H1 (cell line): ENCODE measurements around the gene CMYA5. TPM values are rescaled to one million over a fixed set of nuclear protein-coding genes. Genes with fewer than 3 reads are reported as not detected.

Source experiments
- CTCF ChIA-PET: fragments of 300-600 bp; sonication (Branson Sonifier 250); formaldehyde crosslinking; loops from one replicate; lab custom pipeline; 2021; ENCODE audit not compliant: partially characterized antibody; lab: Charles Lee
- POLR2A ChIA-PET: fragments of 300-600 bp; sonication (Branson Sonifier 250); formaldehyde crosslinking; loops from one replicate; lab custom pipeline; 2021; ENCODE audit warnings: inconsistent platforms; ENCODE audit not compliant: partially characterized antibody; lab: Charles Lee
- DNase-seq, 2 experiments: peaks; one replicate each; pipeline versions ENCODE4 v3.0.0 to v3.0.0-alpha.2; 2010 to 2022; ENCODE audit warnings: low spot score in 2 of 2, low read depth in 1 of 2, mixed read lengths in 1 of 2
- FAIRE-seq: peaks from 2 replicates; lab custom pipeline; 2011; peaks lifted over from hg19 to GRCh38; lab: Jason Lieb, UNC
- H2AFZ ChIP-seq: 2 replicates; pipeline ENCODE4 v1.8.1; 2012; ENCODE audit warnings: low read length, inconsistent platforms
- H2AK5ac ChIP-seq: 2 replicates; pipeline ENCODE4 v1.6.1; 2013; ENCODE audit warnings: low read depth, low read length
- H2BK120ac ChIP-seq: replicated peaks from 2 replicates; pipeline ENCODE3; 2013; ENCODE audit warnings: low read depth, low read length, inconsistent platforms
- H2BK12ac ChIP-seq: 2 replicates; pipeline ENCODE4 v1.6.1; 2013; ENCODE audit warnings: low read depth, low read length
- H2BK15ac ChIP-seq: 2 replicates; pipeline ENCODE4 v1.6.1; 2013; ENCODE audit warnings: low read length
- H2BK20ac ChIP-seq: 2 replicates; pipeline ENCODE4 v1.6.1; 2013; ENCODE audit warnings: low read length
- H2BK5ac ChIP-seq: 2 replicates; pipeline ENCODE4 v1.6.1; 2013; ENCODE audit warnings: low read depth, low read length
- H3K14ac ChIP-seq: 2 replicates; pipeline ENCODE4 v1.6.1; 2013; ENCODE audit warnings: inconsistent platforms; ENCODE audit not compliant: insufficient read length
- H3K18ac ChIP-seq: 2 replicates; pipeline ENCODE4 v1.6.1; 2013; ENCODE audit warnings: low read length; ENCODE audit errors: extremely low read depth
- H3K23ac ChIP-seq: 2 replicates; pipeline ENCODE4 v1.6.1; 2013; ENCODE audit warnings: inconsistent platforms; ENCODE audit not compliant: insufficient read length
- H3K23me2 ChIP-seq: 2 replicates; pipeline ENCODE4 v1.6.1; 2013; ENCODE audit warnings: low read depth, low read length
- H3K27ac ChIP-seq: 2 replicates; pipeline ENCODE4 v1.6.1; 2011; ENCODE audit warnings: low read depth, low read length, inconsistent platforms
- H3K27me3 ChIP-seq, 4 experiments: replicated peaks in 1 of 4; 1 replicate in 1 of 4; 2 replicates in 3 of 4; pipeline versions ENCODE4 v1.6.1 to v1.8.1; 2011 to 2013; ENCODE audit warnings: low read length in 3 of 4, mild to moderate bottlenecking in 3 of 4, inconsistent platforms in 2 of 4, mixed read lengths in 2 of 4, moderate library complexity in 1 of 4; ENCODE audit not compliant: control insufficient read depth in 3 of 4, insufficient read depth in 3 of 4; ENCODE audit errors: extremely low read depth in 1 of 4
- H3K36me3 ChIP-seq, 4 experiments: 2 replicates each; pipeline versions ENCODE4 v1.6.1 to v1.8.1; 2011 to 2013; ENCODE audit warnings: mild to moderate bottlenecking in 4 of 4, low read length in 3 of 4, moderate library complexity in 2 of 4, control low read depth in 1 of 4, inconsistent platforms in 1 of 4; ENCODE audit not compliant: insufficient read depth in 4 of 4, control insufficient read depth in 2 of 4
- H3K4ac ChIP-seq: replicated peaks from 2 replicates; pipeline ENCODE3; 2013; ENCODE audit warnings: low read length, low read depth, mixed read lengths, inconsistent platforms; ENCODE audit not compliant: insufficient read length
- H3K4me1 ChIP-seq, 4 experiments: replicated peaks in 1 of 4; 1 replicate in 1 of 4; 2 replicates in 3 of 4; pipeline versions ENCODE4 v1.6.1 to v1.8.1; 2011 to 2013; ENCODE audit warnings: low read length in 3 of 4, inconsistent platforms in 2 of 4, mixed read lengths in 1 of 4; ENCODE audit not compliant: insufficient read depth in 4 of 4, control insufficient read depth in 3 of 4
- H3K4me2 ChIP-seq, 2 experiments: 2 replicates each; pipeline versions ENCODE4 v1.6.1 to v1.8.1; 2011 to 2013; ENCODE audit warnings: low read depth in 2 of 2, low read length in 2 of 2, control low read depth in 1 of 2, inconsistent platforms in 1 of 2, mild to moderate bottlenecking in 1 of 2; ENCODE audit not compliant: insufficient read depth in 1 of 2
- H3K4me3 ChIP-seq, 4 experiments: fragments of 200-600, 300-600 bp in 1 of 4; sonication (generic), shearing (Covaris generic), sonication (Bioruptor Twin) in 1 of 4; 2 replicates each; pipeline versions ENCODE4 v1.5.1 to v1.8.1; 2011 to 2016; ENCODE audit warnings: low read length in 4 of 4, low read depth in 3 of 4, control low read depth in 2 of 4, inconsistent platforms in 2 of 4, mild to moderate bottlenecking in 2 of 4, mixed read lengths in 1 of 4, moderate library complexity in 1 of 4; ENCODE audit not compliant: insufficient read depth in 2 of 4; ENCODE audit errors: extremely low read depth in 1 of 4
- H3K56ac ChIP-seq: replicated peaks from 2 replicates; pipeline ENCODE3; 2013; ENCODE audit warnings: low read depth, mild to moderate bottlenecking, mixed read lengths, low read length, inconsistent platforms; ENCODE audit not compliant: insufficient read length
- H3K79me1 ChIP-seq: 2 replicates; pipeline ENCODE4 v1.6.1; 2013; ENCODE audit warnings: low read depth, low read length, control low read depth
- H3K79me2 ChIP-seq, 2 experiments: 2 replicates each; pipeline versions ENCODE4 v1.6.1 to v1.8.1; 2012 to 2013; ENCODE audit warnings: low read length in 2 of 2, mild to moderate bottlenecking in 2 of 2, inconsistent platforms in 1 of 2; ENCODE audit not compliant: insufficient read depth in 2 of 2, control insufficient read depth in 1 of 2
- H3K9ac ChIP-seq, 4 experiments: replicated peaks in 1 of 4; 1 replicate in 1 of 4; 2 replicates in 3 of 4; pipeline versions ENCODE4 v1.6.1 to v1.8.1; 2011 to 2013; ENCODE audit warnings: low read depth in 3 of 4, low read length in 3 of 4, control low read depth in 2 of 4, mild to moderate bottlenecking in 2 of 4, moderate library complexity in 2 of 4, inconsistent platforms in 1 of 4; ENCODE audit errors: extremely low read depth in 1 of 4
- H3K9me3 ChIP-seq, 2 experiments: 2 replicates each; pipeline versions ENCODE4 v1.6.1 to v1.8.1; 2012 to 2013; ENCODE audit warnings: mild to moderate bottlenecking in 2 of 2, moderate library complexity in 2 of 2, control low read depth in 1 of 2, inconsistent platforms in 1 of 2, low read depth in 1 of 2, low read length in 1 of 2, mixed read lengths in 1 of 2; ENCODE audit not compliant: insufficient read depth in 2 of 2
- H4K20me1 ChIP-seq, 2 experiments: replicated peaks in 1 of 2; 2 replicates each; pipeline versions ENCODE3 to v1.8.1; 2011 to 2013; ENCODE audit warnings: inconsistent platforms in 2 of 2, low read length in 2 of 2, mild to moderate bottlenecking in 1 of 2; ENCODE audit not compliant: insufficient read depth in 2 of 2, control insufficient read depth in 1 of 2
- H4K5ac ChIP-seq: 2 replicates; pipeline ENCODE4 v1.6.1; 2013; ENCODE audit warnings: low read length, low read depth, mixed read lengths, inconsistent platforms; ENCODE audit not compliant: insufficient read length
- H4K8ac ChIP-seq: 2 replicates; pipeline ENCODE4 v1.8.0; 2013; ENCODE audit warnings: mild to moderate bottlenecking, moderate library complexity, low read length, inconsistent platforms; ENCODE audit not compliant: insufficient read depth; ENCODE audit errors: extremely low read depth
- H4K91ac ChIP-seq: replicated peaks from 2 replicates; pipeline ENCODE3; 2013; ENCODE audit warnings: low read length, mixed read lengths, inconsistent platforms; ENCODE audit not compliant: insufficient read length
- WGBS, 2 experiments: shearing (Covaris generic) in 1 of 2; methylation state at CpG; one replicate each; pipeline versions ENCODE4 v1.1.6 to v1.1.7; 2013 to 2015; ENCODE audit warnings: low lambda C conversion rate in 2 of 2, mixed read lengths in 2 of 2, inconsistent platforms in 1 of 2, low coverage in 1 of 2, missing lambda C conversion rate in 1 of 2; ENCODE audit not compliant: insufficient replicate concordance in 2 of 2, insufficient coverage in 1 of 2, insufficient read length in 1 of 2; ENCODE audit errors: extremely low coverage in 1 of 2, missing lambda C conversion rate in 1 of 2; 5-methylcytosine and 5-hydroxymethylcytosine counted together
- polyA plus RNA-seq, 7 experiments: library from polyadenylated mRNA; depleted of rRNA in 3 of 7; stranded (reverse) in 5 of 7; unstranded in 2 of 7; fragments of >200 nt in 5 of 7; fragments of 200-250 nt in 2 of 7; gene quantifications; 1 replicate in 5 of 7; 2 replicates in 1 of 7; 4 replicates in 1 of 7; pipeline versions ENCODE4 v1.2.1 to v1.2.3, GENCODE V29; 2011 to 2013; ENCODE audit warnings: missing spikeins in 2 of 7, mixed read lengths in 2 of 7
- total RNA-seq: library from RNA; stranded (reverse); fragmentation: NEBNext Ultra II Directional; extraction: Animal tissue kit (Norgen Biotek cat#: 25700); gene quantifications from 2 replicates; pipeline ENCODE4 v1.2.1, GENCODE V29; 2021

Gene CMYA5
- total and polyA plus RNA-seq, 2 of the 8 experiments (the other 6 are each of a cell fraction or from before 2014, with no cell fraction given): 0.88 to 0.95 TPM

GRCh38 chr5:79672392-79672791 is 17.2 kb upstream of the CMYA5 start:
- FAIRE-seq (no peak), DNase-seq (no peak)
- Histone ChIP-seq H3K4ac (no peak overlapping the region), H3K9me3 (no peaks in the 10 kb centered on the region), H3K14ac (no peak overlapping the region), H3K9ac (no peak overlapping the region), H3K27me3 (no peaks in the 10 kb centered on the region), H2BK5ac (no peak overlapping the region), H3K23me2 (no peaks in the 10 kb centered on the region; the same call in 1 of the 2 replicates), H3K27ac (no peak overlapping the region), H3K18ac (no peak overlapping the region), H3K4me2 (no peak overlapping the region), H3K79me2 (no peaks in the 10 kb centered on the region), H2BK120ac (no peak overlapping the region), H4K20me1 (no peaks in the 10 kb centered on the region), H3K4me1 (no peaks in the 10 kb centered on the region), H3K4me3 (no peak overlapping the region), H3K36me3 (peaks cover 0 to 9% (median 1%) of the 10 kb centered on the region in 4 experiments; a peak in 3 of 8 replicates), H2BK15ac (no peak overlapping the region), H3K56ac (no peak overlapping the region), H3K23ac (no peak overlapping the region), H2BK20ac (no peak overlapping the region), H2BK12ac (no peak overlapping the region), H2AK5ac (no peak overlapping the region), H4K8ac (no peak overlapping the region), H4K91ac (no peak overlapping the region), H3K79me1 (no peaks in the 10 kb centered on the region), H4K5ac (no peak overlapping the region), H2AFZ (no peak overlapping the region)
- ChIA-PET CTCF (no interaction called here), POLR2A (no interaction called here)
- WGBS, 2 experiments: 91 to 100% methylated on average over 1 to 2 of the region's 2 CpGs
